GM21619 (cell line): Measurements from ENCODE around the gene SEPTIN1.
"Not testable (repeated sequence)": the region's sequence is repeated elsewhere in the genome, so short reads cannot be mapped to it uniquely, and the experiment has no call there.

Experiments
- ATAC-seq: cut with Tn5 transposase; IDR thresholded peaks from one replicate; pipeline ENCODE4 v1.9.1; 2021; ENCODE audit not compliant: unreplicated experiment

SEPTIN1 gene

DNA sequence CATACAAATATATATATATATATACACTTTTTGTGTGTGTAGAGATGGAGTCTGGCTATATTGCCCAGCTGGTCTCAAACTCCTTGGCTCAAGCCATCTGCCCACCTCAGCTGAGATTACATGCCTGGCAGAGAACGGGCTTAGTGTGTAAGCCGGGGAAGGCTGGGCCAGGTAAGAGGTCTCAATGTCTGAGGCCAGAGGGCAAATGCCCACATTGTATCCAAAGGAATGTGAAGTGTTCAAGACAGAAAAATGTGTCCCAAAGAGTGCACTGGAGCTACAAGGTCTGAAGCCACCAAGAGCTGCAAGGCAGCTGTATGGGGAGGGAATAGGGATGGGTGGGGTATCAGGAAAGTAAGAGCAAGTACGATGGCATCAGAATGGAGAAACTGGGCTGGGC, 36.1 kb downstream of the SEPTIN1 start:
- ATAC-seq = no peak

DNA sequence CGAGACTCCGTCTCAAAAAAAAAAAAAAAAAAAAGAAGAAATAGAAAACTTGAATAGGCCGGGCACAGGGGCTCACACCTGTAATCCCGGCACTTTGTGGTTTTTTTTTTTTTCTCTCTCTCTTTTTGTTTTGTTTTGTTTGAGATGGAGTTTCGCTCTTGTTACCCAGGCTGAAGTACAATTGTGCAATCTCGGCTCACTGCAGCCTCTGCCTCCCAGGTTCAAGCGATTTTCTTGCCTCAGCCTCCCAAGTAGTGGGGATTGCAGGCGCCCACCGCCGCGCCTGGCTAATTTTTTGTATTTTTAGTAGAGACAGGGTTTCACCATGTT, 38.9 kb downstream of the SEPTIN1 start:
- ATAC-seq = not testable (repeated sequence)

DNA sequence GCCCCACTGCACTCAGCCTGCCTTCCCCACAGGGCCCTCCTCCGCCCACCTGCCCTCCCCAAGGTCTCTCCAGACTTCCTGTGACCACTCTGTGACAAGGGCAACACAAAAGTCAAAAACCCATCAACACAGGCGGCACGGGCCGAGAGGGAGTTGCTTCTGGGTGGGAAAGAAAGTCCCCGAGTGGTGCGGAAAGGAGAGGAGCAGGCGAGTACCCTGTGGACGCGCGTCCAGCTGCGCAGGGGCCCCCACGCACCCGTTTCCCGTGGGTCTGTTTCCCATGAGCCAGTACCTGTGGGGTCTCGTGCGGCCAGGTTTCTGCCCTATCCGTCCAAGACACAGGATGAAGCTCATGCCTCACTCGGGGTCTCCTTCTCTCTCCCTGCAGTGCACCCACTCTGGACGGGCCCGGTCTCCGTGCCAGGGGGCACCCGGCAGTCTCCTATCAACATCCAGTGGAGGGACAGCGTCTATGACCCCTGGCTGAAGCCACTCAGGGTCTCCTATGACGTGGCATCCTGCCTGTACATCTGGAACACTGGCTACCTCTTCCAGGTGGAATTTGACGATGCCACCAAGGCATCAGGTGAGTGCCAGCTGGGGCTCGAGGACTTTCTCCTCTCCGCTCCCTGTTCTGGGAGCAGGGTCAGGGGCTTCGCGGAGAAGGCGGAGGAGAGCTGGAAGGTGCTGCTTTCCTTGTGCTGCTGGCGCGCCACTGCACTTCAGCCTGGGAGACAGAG, 39.4 kb downstream of the SEPTIN1 start:
- no peak for ATAC-seq

DNA sequence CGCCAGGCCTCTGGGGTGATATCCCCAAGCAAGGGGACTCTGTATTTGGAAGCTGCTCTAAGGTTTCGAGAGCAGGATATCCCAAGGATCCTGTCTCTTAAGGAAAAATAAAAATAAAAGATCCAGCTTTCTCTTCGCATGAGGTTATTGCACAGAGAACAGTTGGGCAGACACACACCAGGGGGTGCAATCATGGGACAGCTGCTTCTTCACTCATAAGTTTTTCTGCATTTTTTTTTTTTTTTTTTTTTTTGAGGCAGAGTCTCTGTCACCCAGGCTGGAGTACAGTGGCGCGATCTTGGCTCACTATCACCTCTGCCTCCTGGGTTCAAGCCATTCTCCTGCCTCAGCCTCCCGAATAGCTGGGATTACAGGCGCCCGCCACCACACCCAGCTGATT, 40.4 kb downstream of the SEPTIN1 start:
- not testable (repeated sequence) for ATAC-seq

DNA sequence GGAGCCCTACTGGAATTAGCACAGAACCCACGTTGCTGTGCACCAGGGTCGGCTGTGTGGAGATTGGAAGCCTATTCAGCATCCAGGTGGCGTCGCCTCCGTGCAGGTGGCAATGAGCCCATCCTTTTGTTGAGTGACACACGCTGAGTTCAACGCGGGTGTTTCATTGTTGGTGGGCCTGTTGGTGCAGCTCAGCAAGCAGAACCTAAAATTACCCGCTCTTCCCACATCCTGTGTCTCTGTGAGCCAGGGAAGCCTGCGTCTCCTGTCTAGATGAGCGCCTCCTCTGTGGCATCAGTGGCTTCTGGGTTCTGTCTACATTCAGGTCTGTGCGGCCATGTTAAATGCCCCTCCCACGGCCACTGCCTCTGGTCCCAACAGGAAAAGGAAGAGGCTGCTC, 41.7 kb downstream of the SEPTIN1 start:
- no peak for ATAC-seq

DNA sequence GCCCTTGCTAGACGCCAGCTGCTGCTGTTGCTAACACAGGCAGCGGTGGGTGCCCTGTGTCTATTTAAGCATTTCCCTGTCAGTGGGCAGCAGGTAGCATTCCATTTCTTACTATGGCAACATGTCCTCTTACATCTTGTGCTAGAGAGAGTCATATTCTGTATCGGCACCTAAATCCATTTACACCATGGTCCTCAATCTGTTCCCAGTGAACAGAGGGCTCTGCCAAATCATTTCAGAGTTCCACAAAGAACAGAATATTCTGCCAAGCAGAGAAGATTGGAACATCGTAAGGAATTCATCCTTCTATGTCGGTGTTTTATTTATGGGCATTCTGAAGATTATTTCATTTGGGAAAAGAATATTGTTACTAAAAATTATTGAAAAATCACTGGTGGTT, 43.6 kb downstream of the SEPTIN1 start:
- ATAC-seq = not testable (repeated sequence)

DNA sequence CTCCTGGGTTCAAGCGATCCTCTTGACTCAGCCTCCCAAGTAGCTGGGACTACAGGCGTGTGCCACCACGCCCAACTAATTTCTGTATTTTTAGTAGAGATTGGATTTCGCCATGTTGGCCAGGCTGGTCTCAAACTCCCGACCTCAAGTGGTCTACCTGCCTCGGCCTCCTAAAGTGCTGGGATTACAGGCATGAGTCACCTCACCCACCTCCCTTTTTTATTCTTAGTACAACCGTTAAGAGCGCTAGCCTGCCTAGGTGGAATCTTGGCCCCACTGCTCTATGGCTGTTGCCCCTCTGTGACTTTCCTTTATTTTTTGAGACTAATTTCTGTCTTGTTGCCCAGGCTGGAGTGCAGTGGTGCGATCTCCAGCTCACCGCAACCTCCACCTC, 44.4 kb downstream of the SEPTIN1 start:
- not testable (repeated sequence) for ATAC-seq

DNA sequence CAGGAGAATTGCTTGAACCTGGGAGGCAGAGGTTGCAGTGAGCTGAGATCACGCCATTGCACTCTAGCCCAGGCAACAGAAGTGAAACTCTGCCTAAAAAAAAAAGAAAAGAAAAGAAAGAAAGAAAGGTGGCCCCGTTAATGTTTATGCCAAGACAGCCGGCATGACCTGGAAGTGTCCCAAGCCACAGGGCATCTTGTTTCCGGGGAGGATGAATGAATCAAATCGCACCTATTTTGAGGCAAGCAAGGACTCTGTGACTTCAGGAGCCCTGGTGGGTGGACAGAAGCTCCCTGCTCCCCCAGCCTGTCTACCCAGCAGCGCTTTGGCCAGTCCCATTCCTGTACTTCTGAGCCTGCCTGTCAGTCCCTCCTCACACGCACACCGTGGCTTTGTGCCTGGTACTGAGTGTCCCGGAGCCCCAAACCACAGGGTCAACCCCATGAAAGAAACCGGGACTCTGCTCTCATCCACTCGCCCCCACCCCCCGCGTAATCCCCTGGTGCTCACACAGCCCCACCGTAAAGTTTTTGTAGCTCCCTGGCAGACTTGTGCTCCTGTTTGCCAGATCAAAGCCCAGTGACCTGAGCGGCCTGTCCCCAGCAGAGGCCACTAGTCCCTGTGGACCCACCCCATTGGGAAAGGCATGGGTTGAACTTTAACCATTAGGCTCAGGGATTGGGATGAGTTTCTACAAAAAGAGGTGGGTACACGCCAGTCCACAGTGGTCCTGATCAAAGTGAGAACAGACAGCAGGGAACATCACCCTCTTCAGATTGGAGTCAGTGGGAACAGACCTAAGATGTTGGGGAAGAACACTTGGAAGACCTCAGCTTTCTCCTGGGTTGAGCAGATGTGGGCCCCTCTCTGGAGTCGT, 46.5 kb downstream of the SEPTIN1 start:
- ATAC-seq = peak; percentile 14

DNA sequence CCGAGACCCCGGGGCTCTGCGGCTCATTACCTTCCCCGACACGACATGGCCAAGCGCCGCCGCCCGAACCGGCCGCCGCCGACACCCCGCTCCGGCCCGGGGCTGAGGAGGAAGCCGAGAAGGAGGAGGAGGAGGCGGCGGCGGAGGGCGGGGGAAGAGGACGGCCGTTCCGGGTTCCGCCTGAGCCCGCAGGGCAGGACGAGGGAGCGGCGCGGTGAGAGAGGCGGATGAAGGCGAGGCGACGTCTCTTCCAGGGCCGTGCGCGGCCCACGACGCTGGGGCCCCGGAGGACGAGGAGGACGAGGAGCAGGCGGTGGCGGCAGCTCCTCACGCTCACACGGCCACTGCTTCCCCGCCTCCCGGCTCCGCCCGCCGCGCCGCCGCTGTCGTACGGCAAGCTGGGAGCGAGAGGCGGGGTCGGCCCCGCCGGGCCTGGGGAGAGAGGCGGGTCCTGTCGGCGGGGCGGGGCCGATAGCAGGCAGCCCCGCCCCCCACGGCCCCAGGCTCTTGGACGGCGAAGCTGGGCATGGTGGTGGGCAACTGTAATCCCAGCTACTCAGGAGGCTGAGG, 47.2 kb downstream of the SEPTIN1 start:
- ATAC-seq = peak; percentile 65

DNA sequence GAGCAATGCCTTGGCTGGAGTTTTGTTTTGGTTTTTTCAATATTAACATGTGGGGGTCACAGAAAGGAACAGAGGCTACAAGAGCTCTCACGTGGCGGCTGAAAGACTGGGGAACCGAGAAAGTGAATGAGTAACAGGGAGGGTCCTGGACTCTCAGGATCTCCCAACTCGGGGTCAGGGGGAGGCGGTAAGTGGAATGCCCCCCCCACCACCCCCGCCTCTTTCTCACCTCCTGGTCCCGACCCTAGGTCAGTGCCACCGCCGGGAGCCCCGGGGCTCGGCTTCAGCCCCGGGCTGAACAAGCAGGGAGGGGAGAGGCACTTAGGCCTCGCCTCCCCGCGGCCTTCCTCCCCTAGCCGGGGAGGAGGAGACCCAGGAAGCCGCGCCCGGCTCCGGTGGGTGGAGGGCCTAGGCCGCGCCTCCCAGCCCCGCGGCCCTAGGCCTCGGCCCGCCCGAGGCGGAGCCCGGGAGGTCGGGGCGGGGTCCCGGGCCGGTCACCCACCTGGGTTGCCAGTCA, 47.8 kb downstream of the SEPTIN1 start:
- peak; percentile 81 for ATAC-seq
